H9 (cell line): ENCODE measurements around the gene GPR107. TPM values are rescaled to one million over a fixed set of nuclear protein-coding genes. Genes with fewer than 3 reads are reported as not detected.

Source experiments
- DNase-seq: peaks from one replicate; pipeline ENCODE4 v3.0.0-alpha.2; 2017
- H2AFZ ChIP-seq: one replicate; pipeline ENCODE4 v1.6.1; 2013; ENCODE audit warnings: mild to moderate bottlenecking, low read length, control low read depth, moderate library complexity
- H2AK5ac ChIP-seq: 2 replicates; pipeline ENCODE4 v1.6.1; 2013; ENCODE audit warnings: low read length, control low read depth, mixed read lengths; ENCODE audit not compliant: insufficient read length
- H2BK120ac ChIP-seq: one replicate; pipeline ENCODE4 v1.6.1; 2013; ENCODE audit warnings: low read depth, mild to moderate bottlenecking, low read length, control low read depth, inconsistent platforms; ENCODE audit not compliant: poor library complexity, severe bottlenecking
- H2BK12ac ChIP-seq: 2 replicates; pipeline ENCODE4 v1.6.1; 2013; ENCODE audit warnings: low read length, control low read depth, mixed read lengths, low read depth; ENCODE audit not compliant: insufficient read length
- H2BK15ac ChIP-seq: 2 replicates; pipeline ENCODE4 v1.6.1; 2013; ENCODE audit warnings: low read depth, low read length, control low read depth
- H2BK20ac ChIP-seq: one replicate; pipeline ENCODE4 v1.6.1; 2013; ENCODE audit warnings: low read depth, mild to moderate bottlenecking, low read length, control low read depth, inconsistent platforms; ENCODE audit not compliant: poor library complexity, severe bottlenecking
- H2BK5ac ChIP-seq: 2 replicates; pipeline ENCODE4 v1.6.1; 2013; ENCODE audit warnings: low read length, control low read depth, mixed read lengths; ENCODE audit not compliant: insufficient read length
- H3K14ac ChIP-seq: 2 replicates; pipeline ENCODE4 v1.6.1; 2013; ENCODE audit warnings: low read length, control low read depth; ENCODE audit not compliant: insufficient read depth
- H3K18ac ChIP-seq: 2 replicates; pipeline ENCODE4 v1.6.1; 2013; ENCODE audit warnings: low read depth, mild to moderate bottlenecking, mixed read lengths, low read length, control low read depth; ENCODE audit not compliant: insufficient read length
- H3K23ac ChIP-seq: 2 replicates; pipeline ENCODE4 v1.6.1; 2013; ENCODE audit warnings: low read length, control low read depth, mixed read lengths, low read depth; ENCODE audit not compliant: insufficient read length
- H3K23me2 ChIP-seq: 2 replicates; pipeline ENCODE4 v1.6.1; 2013; ENCODE audit warnings: low read depth, mild to moderate bottlenecking, mixed read lengths, low read length, control low read depth; ENCODE audit not compliant: insufficient read length, poor library complexity, severe bottlenecking
- H3K27ac ChIP-seq: 2 replicates; pipeline ENCODE4 v1.5.1; 2013; ENCODE audit warnings: low read length, control low read depth, mixed read lengths, low read depth; ENCODE audit not compliant: insufficient read length
- H3K27me3 ChIP-seq: 2 replicates; pipeline ENCODE4 v1.6.1; 2013; ENCODE audit warnings: low read length, control low read depth, inconsistent platforms; ENCODE audit not compliant: insufficient read depth
- H3K4ac ChIP-seq: 2 replicates; pipeline ENCODE4 v1.6.1; 2013; ENCODE audit warnings: low read depth, mild to moderate bottlenecking, control low read depth, inconsistent platforms, low read length, moderate library complexity
- H3K4me1 ChIP-seq: 2 replicates; pipeline ENCODE4 v1.6.1; 2013; ENCODE audit warnings: low read length, control low read depth, inconsistent platforms; ENCODE audit not compliant: insufficient read depth
- H3K4me2 ChIP-seq: 2 replicates; pipeline ENCODE4 v1.6.1; 2013; ENCODE audit warnings: low read length, control low read depth, mixed read lengths; ENCODE audit not compliant: insufficient read length, insufficient read depth
- H3K56ac ChIP-seq: 2 replicates; pipeline ENCODE4 v1.6.1; 2013; ENCODE audit warnings: low read depth, mild to moderate bottlenecking, mixed read lengths, low read length, control low read depth; ENCODE audit not compliant: insufficient read length
- H3K79me1 ChIP-seq: 2 replicates; pipeline ENCODE4 v1.6.1; 2013; ENCODE audit warnings: low read depth, mild to moderate bottlenecking, moderate library complexity, low read length, control low read depth, inconsistent platforms; ENCODE audit not compliant: insufficient read depth, poor library complexity, severe bottlenecking
- H3K79me2 ChIP-seq: 2 replicates; pipeline ENCODE4 v1.6.1; 2013; ENCODE audit warnings: low read length, control low read depth, inconsistent platforms; ENCODE audit not compliant: insufficient read depth
- H3K9ac ChIP-seq: 2 replicates; pipeline ENCODE4 v1.6.1; 2013; ENCODE audit warnings: low read length, control low read depth, mixed read lengths; ENCODE audit not compliant: insufficient read length; ENCODE audit errors: extremely low read depth
- H3K9me3 ChIP-seq: one replicate; pipeline ENCODE4 v1.6.1; 2013; ENCODE audit warnings: low read depth, low read length, inconsistent platforms; ENCODE audit not compliant: control insufficient read depth
- H3T11ph ChIP-seq: one replicate; pipeline ENCODE4 v1.6.1; 2013; ENCODE audit warnings: mild to moderate bottlenecking, low read length, control low read depth, inconsistent platforms
- H4K20me1 ChIP-seq: one replicate; pipeline ENCODE4 v1.6.1; 2013; ENCODE audit not compliant: control insufficient read depth, insufficient read length, insufficient read depth
- H4K5ac ChIP-seq: 2 replicates; pipeline ENCODE4 v1.6.1; 2013; ENCODE audit warnings: low read depth, mild to moderate bottlenecking, mixed read lengths, low read length, control low read depth; ENCODE audit not compliant: insufficient read length
- H4K8ac ChIP-seq: replicated peaks from 2 replicates; pipeline ENCODE4 v1.6.1; 2013; ENCODE audit warnings: low read length, control low read depth, mixed read lengths, low read depth; ENCODE audit not compliant: insufficient read length
- H4K91ac ChIP-seq: 2 replicates; pipeline ENCODE4 v1.6.1; 2013; ENCODE audit warnings: low read depth, mild to moderate bottlenecking, moderate library complexity, mixed read lengths, low read length, control low read depth; ENCODE audit not compliant: insufficient read length
- H3K27ac Mint-ChIP-seq, 3 experiments: 2 replicates in 2 of 3; 3 replicates in 1 of 3; pipeline ENCODE4 v1.8.0; 2020 to 2021; ENCODE audit warnings: mixed read lengths in 3 of 3, mild to moderate bottlenecking in 1 of 3, moderate library complexity in 1 of 3
- H3K27me3 Mint-ChIP-seq: 2 replicates; pipeline ENCODE4 v1.8.0; 2021; ENCODE audit warnings: low read depth, mild to moderate bottlenecking, moderate library complexity, mixed read lengths
- H3K36me3 Mint-ChIP-seq, 3 experiments: 2 replicates in 2 of 3; 3 replicates in 1 of 3; pipeline ENCODE4 v1.8.0; 2020 to 2021; ENCODE audit warnings: low read depth in 3 of 3, mixed read lengths in 3 of 3; ENCODE audit not compliant: insufficient read depth in 1 of 3
- H3K4me1 Mint-ChIP-seq, 2 experiments: 2 replicates each; pipeline ENCODE4 v1.8.0; 2020; ENCODE audit warnings: mixed read lengths in 2 of 2
- H3K4me3 Mint-ChIP-seq, 2 experiments: 2 replicates in 1 of 2; 3 replicates in 1 of 2; pipeline ENCODE4 v1.8.0; 2020 to 2021; ENCODE audit warnings: mild to moderate bottlenecking in 2 of 2, mixed read lengths in 2 of 2, moderate library complexity in 1 of 2
- H3K9me3 Mint-ChIP-seq, 2 experiments: 2 replicates in 1 of 2; 3 replicates in 1 of 2; pipeline ENCODE4 v1.8.0; 2020; ENCODE audit warnings: mild to moderate bottlenecking in 2 of 2, mixed read lengths in 2 of 2, moderate library complexity in 1 of 2
- CTCF ChIP-seq: fragments of 200-600 bp; sonication (generic); conservative IDR thresholded peaks from 3 replicates; pipeline ENCODE4 v1.8.0; 2021; ENCODE audit warnings: antibody characterized with exemption, mild to moderate bottlenecking
- WGBS: extraction: QIAGEN DNeasy Blood & Tissue Kit; methylation state at CpG from one replicate; pipeline ENCODE4 v1.1.7; 2013; ENCODE audit warnings: missing lambda C conversion rate, low lambda C conversion rate, mixed read lengths; ENCODE audit not compliant: insufficient read length; ENCODE audit errors: extremely low coverage; 5-methylcytosine and 5-hydroxymethylcytosine counted together
- total RNA-seq: library from RNA; stranded (reverse); gene quantifications from 2 replicates; pipeline ENCODE4 v1.2.1, GENCODE V29; 2021

The GPR107 gene
- total RNA-seq, 1 experiment from 2014 or later, result 38.0 TPM

- Mint-ChIP-seq H3K27ac (no peak overlapping the region; a peak in 1 of 7 replicates), H3K36me3 (no peaks in the 10 kb centered on the region; a peak in 1 of 7 replicates), H3K27me3 (peaks cover 2% of the 10 kb centered on the region; the same call in 1 of the 2 replicates), H3K9me3 (no peaks in the 10 kb centered on the region), H3K4me3 (no peak overlapping the region), H3K4me1 (peaks cover 7 to 11% of the 10 kb centered on the region in 2 experiments; a peak in 3 of 4 replicates)
- Histone ChIP-seq H3K27me3 (no peaks in the 10 kb centered on the region), H2AFZ (no peak overlapping the region), H3K4ac (no peak overlapping the region), H2BK5ac (no peak overlapping the region), H3K18ac (no peak overlapping the region), H2BK20ac (no peak overlapping the region), H4K91ac (no peak overlapping the region), H2BK120ac (no peak overlapping the region), H4K5ac (no peak overlapping the region), H3K27ac (no peak overlapping the region), H3T11ph (no peak overlapping the region), H3K14ac (no peak overlapping the region), H3K79me2 (no peaks in the 10 kb centered on the region), H3K9ac (no peak overlapping the region), H2BK15ac (no peak overlapping the region), H3K79me1 (no peaks in the 10 kb centered on the region), H3K23me2 (no peaks in the 10 kb centered on the region), H3K9me3 (no peaks in the 10 kb centered on the region), H3K56ac (no peak overlapping the region), H3K4me2 (no peak overlapping the region), H4K20me1 (no peaks in the 10 kb centered on the region), H3K23ac (no peak overlapping the region), H2BK12ac (no peak overlapping the region), H2AK5ac (no peak overlapping the region), H4K8ac (no peak overlapping the region), H3K4me1 (no peaks in the 10 kb centered on the region; the same call in 1 of the 2 replicates)
- no peak for DNase-seq
- no peak for TF ChIP-seq CTCF
- no CpG with 5 or more reads among the region's 10 CpGs for WGBS
Observed at GRCh38 chr9:130159915-130160670, 106.4 kb downstream of the GPR107 start.
